SK-N-SH treated with all-trans-retinoic acid at 6 μM for 48 hours (cell line): ENCODE data around the gene DST.

Experiments
- ATAC-seq: fragments of 200-7000 bp; cut with Tn5 transposase; 3 replicates; pipeline ENCODE4 v1.9.1; 2020; ENCODE audit warnings: mild to moderate bottlenecking, moderate library complexity
- ARNTL ChIP-seq: fragments of 450-650 bp; formaldehyde crosslinking; IDR thresholded peaks from 2 replicates; pipeline ENCODE4 v1.5.0; 2020; ENCODE audit warnings: low read depth, mild to moderate bottlenecking, moderate library complexity, borderline replicate concordance
- CSDC2 ChIP-seq: fragments of 250-450 bp; sonication (Bioruptor Pico); IDR thresholded peaks from 2 replicates; pipeline ENCODE4 v1.5.0; 2020; ENCODE audit warnings: mild to moderate bottlenecking, moderate library complexity
- CSRNP3 ChIP-seq: fragments of 250-450 bp; sonication (Bioruptor Pico); IDR thresholded peaks from 2 replicates; pipeline ENCODE4 v1.5.1; 2021; ENCODE audit warnings: mild to moderate bottlenecking, moderate library complexity
- ESRRG ChIP-seq: fragments of 250-450 bp; sonication (Bioruptor Pico); IDR thresholded peaks from 2 replicates; pipeline ENCODE4 v1.6.1; 2021; ENCODE audit warnings: mild to moderate bottlenecking
- GLIS3 ChIP-seq: fragments of 250-450 bp; sonication (Bioruptor Pico); IDR thresholded peaks from 2 replicates; pipeline ENCODE4 v1.5.0; 2020; ENCODE audit warnings: mild to moderate bottlenecking, moderate library complexity
- ISL1 ChIP-seq: fragments of 250-450 bp; sonication (Bioruptor Pico); IDR thresholded peaks from 2 replicates; pipeline ENCODE4 v2.1.2; 2022; ENCODE audit warnings: mild to moderate bottlenecking, moderate library complexity
- OSR1 ChIP-seq: fragments of 250-450 bp; sonication (Bioruptor Pico); IDR thresholded peaks from 2 replicates; pipeline ENCODE4 v1.8.0; 2022; ENCODE audit warnings: moderate library complexity, mild to moderate bottlenecking, inconsistent platforms
- POU6F1 ChIP-seq: fragments of 250-450 bp; sonication (Bioruptor Pico); IDR thresholded peaks from 2 replicates; pipeline ENCODE4 v1.8.0; 2021; ENCODE audit warnings: low read depth, mild to moderate bottlenecking, moderate library complexity, borderline replicate concordance
- PPARA ChIP-seq: fragments of 250-450 bp; sonication (Bioruptor Pico); IDR thresholded peaks from 2 replicates; pipeline ENCODE4 v1.5.0; 2020; ENCODE audit warnings: mild to moderate bottlenecking, borderline replicate concordance
- RARB ChIP-seq: fragments of 250-450 bp; sonication (Bioruptor Pico); IDR thresholded peaks from 2 replicates; pipeline ENCODE4 v1.8.0; 2021; ENCODE audit warnings: mild to moderate bottlenecking, moderate library complexity
- SNAI2 ChIP-seq: fragments of 250-450 bp; sonication (Bioruptor Pico); IDR thresholded peaks from 2 replicates; pipeline ENCODE4 v1.5.0; 2020; ENCODE audit warnings: mild to moderate bottlenecking, moderate library complexity
- TCF4 ChIP-seq: fragments of 250-450 bp; sonication (Bioruptor Pico); IDR thresholded peaks from 2 replicates; pipeline ENCODE4 v1.8.0; 2021; ENCODE audit warnings: mild to moderate bottlenecking, moderate library complexity, borderline replicate concordance
- TOX ChIP-seq: fragments of 250-450 bp; sonication (Bioruptor Pico); IDR thresholded peaks from 2 replicates; pipeline ENCODE4 v1.8.0; 2021; ENCODE audit warnings: mild to moderate bottlenecking, moderate library complexity, borderline replicate concordance
- TSHZ2 ChIP-seq: fragments of 250-450 bp; sonication (Bioruptor Pico); IDR thresholded peaks from 2 replicates; pipeline ENCODE4 v1.5.0; 2020; ENCODE audit warnings: mild to moderate bottlenecking, moderate library complexity
- ZC3H10 ChIP-seq: fragments of 250-450 bp; sonication (Bioruptor Pico); IDR thresholded peaks from 2 replicates; pipeline ENCODE4 v1.5.1; 2021; ENCODE audit warnings: mild to moderate bottlenecking, moderate library complexity
- ZFP3 ChIP-seq: fragments of 250-450 bp; sonication (Bioruptor Pico); IDR thresholded peaks from 2 replicates; pipeline ENCODE4 v1.5.0; 2020; ENCODE audit warnings: mild to moderate bottlenecking, moderate library complexity
- ZNF565 ChIP-seq: fragments of 450-650 bp; formaldehyde crosslinking; conservative IDR thresholded peaks from 2 replicates; pipeline ENCODE4 v1.5.0; 2020; ENCODE audit warnings: low read depth, mild to moderate bottlenecking, moderate library complexity
- ZNF70 ChIP-seq: fragments of 450-650 bp; formaldehyde crosslinking; IDR thresholded peaks from 2 replicates; pipeline ENCODE4 v1.5.0; 2020; ENCODE audit warnings: mild to moderate bottlenecking, moderate library complexity
- ZNF8 ChIP-seq: fragments of 450-650 bp; formaldehyde crosslinking; IDR thresholded peaks from 2 replicates; pipeline ENCODE4 v1.5.0; 2020; ENCODE audit warnings: mild to moderate bottlenecking, moderate library complexity
- TF ChIP-seq, protein P1 (sequence below): fragments of 250-450 bp; sonication (Bioruptor Pico); IDR thresholded peaks from 2 replicates; pipeline ENCODE4 v1.5.1; 2020; ENCODE audit warnings: low read depth, mild to moderate bottlenecking, moderate library complexity

Gene DST

GRCh38 chr6:56532766-56533551, 109.7 kb downstream of the DST start:
- no peak for ATAC-seq
- TF ChIP-seq, protein P1, sequence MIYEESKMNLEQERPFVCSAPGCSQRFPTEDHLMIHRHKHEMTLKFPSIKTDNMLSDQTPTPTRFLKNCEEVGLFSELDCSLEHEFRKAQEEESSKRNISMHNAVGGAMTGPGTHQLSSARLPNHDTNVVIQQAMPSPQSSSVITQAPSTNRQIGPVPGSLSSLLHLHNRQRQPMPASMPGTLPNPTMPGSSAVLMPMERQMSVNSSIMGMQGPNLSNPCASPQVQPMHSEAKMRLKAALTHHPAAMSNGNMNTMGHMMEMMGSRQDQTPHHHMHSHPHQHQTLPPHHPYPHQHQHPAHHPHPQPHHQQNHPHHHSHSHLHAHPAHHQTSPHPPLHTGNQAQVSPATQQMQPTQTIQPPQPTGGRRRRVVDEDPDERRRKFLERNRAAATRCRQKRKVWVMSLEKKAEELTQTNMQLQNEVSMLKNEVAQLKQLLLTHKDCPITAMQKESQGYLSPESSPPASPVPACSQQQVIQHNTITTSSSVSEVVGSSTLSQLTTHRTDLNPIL = no peak
- TF ChIP-seq ZNF565 (CRISPR knock-in tag) = no peak
- TF ChIP-seq TOX (CRISPR knock-in tag) = no peak
- TF ChIP-seq CSRNP3 (CRISPR knock-in tag) = no peak
- no peak for TF ChIP-seq ZC3H10 (CRISPR knock-in tag)
- TF ChIP-seq ZNF70 (CRISPR knock-in tag) = no peak
- TF ChIP-seq RARB (CRISPR knock-in tag) = no peak
- no peak for TF ChIP-seq ZNF8
- no peak for TF ChIP-seq CSDC2
- no peak for TF ChIP-seq TCF4
- no peak for TF ChIP-seq GLIS3
- TF ChIP-seq ZFP3 (CRISPR knock-in tag) = no peak
- TF ChIP-seq ESRRG (CRISPR knock-in tag) = no peak
- no peak for TF ChIP-seq OSR1 (CRISPR knock-in tag)
- TF ChIP-seq TSHZ2 (CRISPR knock-in tag) = no peak
- no peak for TF ChIP-seq PPARA (CRISPR knock-in tag)
- no peak for TF ChIP-seq ARNTL (CRISPR knock-in tag)
- TF ChIP-seq ISL1 (CRISPR knock-in tag) = no peak
- no peak for TF ChIP-seq POU6F1 (CRISPR knock-in tag)
- no peak for TF ChIP-seq SNAI2

DNA sequence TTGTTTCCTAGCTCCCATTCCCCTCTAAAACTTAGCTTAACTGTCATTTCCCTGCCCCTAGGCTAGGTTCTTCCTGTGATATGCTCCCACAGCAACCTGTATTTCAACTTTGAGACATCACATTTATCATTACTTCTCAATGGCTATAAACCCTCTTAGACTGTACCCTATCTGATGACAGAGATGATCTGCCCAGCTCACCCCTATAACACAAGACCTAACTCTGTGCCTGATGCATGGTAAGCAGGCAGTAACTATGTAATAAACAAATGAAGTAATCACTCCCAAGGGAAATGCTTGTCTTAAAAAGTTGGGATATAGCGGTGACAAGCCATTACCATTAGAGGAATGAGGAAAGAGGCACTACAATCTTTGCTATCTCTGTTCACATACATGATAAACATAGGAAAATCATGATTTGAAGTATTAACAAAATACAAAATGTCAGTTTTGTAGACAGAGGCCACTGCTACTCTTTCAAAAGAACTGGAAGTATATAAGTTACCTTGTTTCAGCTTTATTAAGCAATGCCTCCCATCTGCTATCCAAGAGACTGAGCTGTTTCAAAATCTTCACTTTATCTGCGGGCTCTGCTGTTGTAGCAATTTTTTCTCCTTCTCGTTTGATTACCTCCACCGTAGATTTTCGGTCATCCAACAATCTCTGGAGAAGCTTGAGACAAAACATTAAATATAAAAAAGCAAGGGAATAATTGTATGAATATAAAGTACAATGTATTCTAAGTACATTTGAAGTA, 110.7 kb downstream of the DST start:
- TF ChIP-seq, protein P1 = no peak
- TF ChIP-seq TOX (CRISPR knock-in tag) = no peak
- TF ChIP-seq RARB (CRISPR knock-in tag) = no peak
- no peak for TF ChIP-seq TSHZ2 (CRISPR knock-in tag)
- TF ChIP-seq TCF4 = no peak
- ATAC-seq = no peak
